ENCODE data around the gene UPK1A.

UPK1A gene

DNA sequence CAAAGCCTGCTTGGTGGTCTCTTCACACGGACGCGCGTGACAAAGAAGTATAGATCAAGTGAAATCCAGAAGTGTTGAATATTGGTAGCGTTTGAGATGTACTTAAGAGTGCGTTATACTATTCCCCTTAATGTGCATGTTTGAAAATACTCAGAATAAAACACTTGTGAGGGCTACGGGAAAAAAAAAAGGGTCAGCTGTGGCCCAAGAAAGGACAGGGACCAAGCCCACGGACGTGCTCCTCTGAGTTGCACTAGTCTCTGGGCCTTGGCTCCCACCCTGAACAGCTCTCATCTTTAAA, 38.1 kb upstream of the UPK1A start:
- no peak for DNase-seq (ENCODE audit: extremely low spot score)
- CTCF ChIA-PET: interaction anchor here (0.7 kb wide), 1 partner anchor 64 kb away, joined by 9 read pairs; no protein-coding TSS in a partner anchor
- TF ChIP-seq L3MBTL2 (conservative IDR thresholded peaks at IDR 0.05): no peak
- TF ChIP-seq FOXM1 (IDR thresholded peaks at IDR 0.05; ENCODE audit: borderline replicate concordance): no peak
- TF ChIP-seq TARDBP (IDR thresholded peaks at IDR 0.05): no peak
- no peak for TF ChIP-seq ELF4 (IDR thresholded peaks at IDR 0.05)
- TF ChIP-seq PKNOX1 (IDR thresholded peaks at IDR 0.05): no peak
- TF ChIP-seq SP1 (IDR thresholded peaks at IDR 0.05): no peak
- TF ChIP-seq SUZ12 (IDR thresholded peaks at IDR 0.05): no peak
- TF ChIP-seq FOXK2 (IDR thresholded peaks at IDR 0.05): no peak
- TF ChIP-seq ARNT (IDR thresholded peaks at IDR 0.05): no peak
- TF ChIP-seq BHLHE40 (IDR thresholded peaks at IDR 0.05; ENCODE audit: borderline replicate concordance): no peak
- no peak for TF ChIP-seq HDGF (IDR thresholded peaks at IDR 0.05; ENCODE audit: borderline replicate concordance)
- no peak for TF ChIP-seq ZNF384 (IDR thresholded peaks at IDR 0.05)
- TF ChIP-seq FOXA1 (IDR thresholded peaks at IDR 0.05): no peak
- no peak for TF ChIP-seq CTBP1 (IDR thresholded peaks at IDR 0.05; ENCODE audit: borderline replicate concordance)
- no peak for TF ChIP-seq NFRKB (IDR thresholded peaks at IDR 0.05)
- TF ChIP-seq LEF1 (IDR thresholded peaks at IDR 0.05; ENCODE audit: borderline replicate concordance): no peak
- POLR2A ChIA-PET: interaction anchor here (0.6 to 1.0 kb wide), 4 partner anchors 10 to 118 kb away, joined by 3 to 5 read pairs (median 3); partner anchors contain the start of gene COX6B1

DNA sequence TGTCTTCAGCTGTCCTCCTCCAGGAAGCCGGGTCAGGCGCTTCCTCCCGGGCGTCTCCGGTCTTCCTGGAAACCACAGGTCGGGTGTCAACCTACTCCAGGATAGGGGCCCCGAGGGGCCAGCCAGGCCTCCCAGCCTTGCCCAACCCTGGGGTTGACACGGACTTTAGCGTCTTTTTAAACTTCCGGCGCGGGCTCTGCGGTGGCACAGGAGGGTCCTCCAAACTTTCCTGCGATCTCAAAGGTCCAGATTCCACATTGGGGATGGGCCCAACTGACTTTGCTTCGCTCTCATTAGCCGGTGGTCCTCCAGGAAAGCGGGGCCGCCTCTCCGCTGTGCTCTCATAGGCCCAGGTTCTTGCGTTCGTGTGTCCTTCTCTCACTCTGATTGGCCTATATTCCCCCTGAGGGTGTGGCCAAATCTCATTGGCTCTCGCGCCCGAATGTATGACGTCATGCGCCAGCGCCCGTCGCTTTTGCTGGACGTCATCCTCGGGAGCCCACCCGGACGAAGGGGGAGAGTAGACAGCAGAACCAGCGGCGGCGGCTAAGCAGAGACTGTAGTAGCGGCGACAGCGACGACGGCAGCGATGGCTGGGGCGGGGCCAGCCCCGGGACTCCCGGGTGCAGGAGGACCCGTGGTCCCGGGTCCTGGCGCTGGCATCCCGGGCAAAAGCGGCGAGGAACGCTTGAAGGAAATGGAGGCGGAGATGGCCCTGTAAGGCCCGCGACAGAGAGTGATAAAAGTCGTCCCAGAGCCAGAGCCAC, 37.6 kb upstream of the UPK1A start, which contains the start of gene RBM42:
Gene RBM42, plus strand, starts transcription at position 472 of the 767 bp plus-strand sequence. Its CDS starts 118 bp downstream, at position 590.
- ChIA-PET CTCF (interaction anchor here (0.7 kb wide), 1 partner anchor 64 kb away, joined by 9 read pairs; no protein-coding TSS in a partner anchor), POLR2A (interaction anchor here (0.6 to 1.0 kb wide), 5 partner anchors 9 to 118 kb away, joined by 3 to 5 read pairs (median 3); partner anchors contain the start of gene COX6B1)
- TF ChIP-seq FOXM1 (IDR thresholded peaks at IDR 0.05; ENCODE audit: borderline replicate concordance) (no peak), ZNF384 (IDR thresholded peaks at IDR 0.05) (no peak), CTBP1 (IDR thresholded peaks at IDR 0.05; ENCODE audit: borderline replicate concordance) (no peak), SUZ12 (IDR thresholded peaks at IDR 0.05) (no peak), LEF1 (IDR thresholded peaks at IDR 0.05; ENCODE audit: borderline replicate concordance) (no peak; the same call in 1 of the 2 replicates), HDGF (IDR thresholded peaks at IDR 0.05; ENCODE audit: borderline replicate concordance) (no peak), FOXA1 (IDR thresholded peaks at IDR 0.05) (no peak), NFRKB (IDR thresholded peaks at IDR 0.05) (no peak), TARDBP (IDR thresholded peaks at IDR 0.05) (no peak), ARNT (IDR thresholded peaks at IDR 0.05) (no peak), L3MBTL2 (conservative IDR thresholded peaks at IDR 0.05) (no peak), ELF4 (IDR thresholded peaks at IDR 0.05) (peak; percentile 32; the same call in 1 of the 2 replicates), BHLHE40 (IDR thresholded peaks at IDR 0.05; ENCODE audit: borderline replicate concordance) (no peak), SP1 (IDR thresholded peaks at IDR 0.05) (peak; percentile 62; the same call in 1 of the 2 replicates), PKNOX1 (IDR thresholded peaks at IDR 0.05) (peak; percentile 57), FOXK2 (IDR thresholded peaks at IDR 0.05) (no peak)
- DNase-seq (ENCODE audit: extremely low spot score): peak; percentile 99

DNA sequence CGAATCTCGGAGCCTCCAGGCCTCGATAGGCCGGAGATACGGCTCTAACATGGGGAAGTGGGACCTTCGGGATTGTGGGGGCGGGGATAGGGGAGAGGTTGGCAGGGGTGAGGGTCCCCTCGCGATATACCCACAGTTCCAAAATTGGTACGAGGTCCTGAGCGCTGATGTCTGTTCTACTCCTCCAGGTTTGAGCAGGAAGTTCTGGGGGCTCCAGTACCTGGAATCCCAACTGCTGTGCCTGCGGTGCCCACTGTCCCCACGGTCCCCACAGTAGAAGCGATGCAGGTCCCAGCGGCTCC, 37.0 kb upstream of the UPK1A start:
- CTCF ChIA-PET: no interaction called here
- POLR2A ChIA-PET: interaction anchor here (1.0 kb wide), 1 partner anchor 19 kb away, joined by 4 read pairs; the partner anchor contains the start of gene COX6B1
- no peak for DNase-seq (ENCODE audit: extremely low spot score)
- TF ChIP-seq BHLHE40 (IDR thresholded peaks at IDR 0.05; ENCODE audit: borderline replicate concordance) (no peak), ZNF384 (IDR thresholded peaks at IDR 0.05) (no peak), LEF1 (IDR thresholded peaks at IDR 0.05; ENCODE audit: borderline replicate concordance) (no peak), FOXK2 (IDR thresholded peaks at IDR 0.05) (no peak), SP1 (IDR thresholded peaks at IDR 0.05) (no peak), FOXM1 (IDR thresholded peaks at IDR 0.05; ENCODE audit: borderline replicate concordance) (no peak), NFRKB (IDR thresholded peaks at IDR 0.05) (no peak), HDGF (IDR thresholded peaks at IDR 0.05; ENCODE audit: borderline replicate concordance) (no peak), FOXA1 (IDR thresholded peaks at IDR 0.05) (no peak), ARNT (IDR thresholded peaks at IDR 0.05) (no peak), TARDBP (IDR thresholded peaks at IDR 0.05) (no peak), PKNOX1 (IDR thresholded peaks at IDR 0.05) (no peak), ELF4 (IDR thresholded peaks at IDR 0.05) (no peak), CTBP1 (IDR thresholded peaks at IDR 0.05; ENCODE audit: borderline replicate concordance) (no peak), L3MBTL2 (conservative IDR thresholded peaks at IDR 0.05) (no peak), SUZ12 (IDR thresholded peaks at IDR 0.05) (no peak)

DNA sequence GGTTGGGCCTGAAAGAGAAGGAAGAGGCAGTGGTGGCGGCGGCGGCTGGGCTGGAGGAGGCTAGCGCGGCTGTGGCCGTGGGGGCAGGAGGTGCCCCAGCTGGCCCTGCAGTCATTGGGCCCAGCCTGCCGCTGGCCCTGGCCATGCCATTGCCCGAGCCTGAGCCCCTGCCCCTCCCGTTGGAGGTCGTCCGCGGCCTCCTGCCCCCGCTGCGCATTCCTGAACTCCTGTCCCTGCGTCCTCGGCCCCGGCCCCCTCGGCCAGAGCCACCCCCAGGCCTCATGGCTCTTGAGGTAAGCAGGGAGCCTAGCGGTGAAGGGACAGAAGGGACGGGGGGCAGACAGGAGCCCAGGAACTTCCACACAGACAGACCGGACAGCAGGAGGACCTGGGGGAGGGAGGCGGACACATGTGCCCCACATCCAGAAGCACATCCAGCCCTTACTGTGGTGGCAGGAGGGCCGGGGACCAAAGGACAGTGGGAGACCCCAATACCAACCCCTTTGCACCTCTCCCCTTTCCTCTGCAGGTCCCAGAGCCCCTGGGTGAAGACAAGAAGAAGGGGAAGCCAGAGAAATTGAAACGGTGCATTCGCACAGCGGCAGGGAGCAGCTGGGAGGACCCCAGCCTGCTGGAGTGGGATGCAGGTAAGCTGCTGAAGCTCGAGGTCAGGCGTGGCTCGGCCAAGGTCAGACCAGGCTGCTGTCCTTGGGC, 32.4 kb upstream of the UPK1A start:
- no peak for DNase-seq (ENCODE audit: extremely low spot score)
- ChIA-PET CTCF (no interaction called here), POLR2A (no interaction called here)
- no peak for TF ChIP-seq TARDBP (IDR thresholded peaks at IDR 0.05)
- no peak for TF ChIP-seq CTBP1 (IDR thresholded peaks at IDR 0.05; ENCODE audit: borderline replicate concordance)
- no peak for TF ChIP-seq ELF4 (IDR thresholded peaks at IDR 0.05)
- TF ChIP-seq ARNT (IDR thresholded peaks at IDR 0.05): no peak
- no peak for TF ChIP-seq NFRKB (IDR thresholded peaks at IDR 0.05)
- no peak for TF ChIP-seq BHLHE40 (IDR thresholded peaks at IDR 0.05; ENCODE audit: borderline replicate concordance)
- TF ChIP-seq HDGF (IDR thresholded peaks at IDR 0.05; ENCODE audit: borderline replicate concordance): no peak
- TF ChIP-seq FOXK2 (IDR thresholded peaks at IDR 0.05): no peak
- no peak for TF ChIP-seq PKNOX1 (IDR thresholded peaks at IDR 0.05)
- TF ChIP-seq FOXA1 (IDR thresholded peaks at IDR 0.05): no peak
- no peak for TF ChIP-seq SUZ12 (IDR thresholded peaks at IDR 0.05)
- no peak for TF ChIP-seq LEF1 (IDR thresholded peaks at IDR 0.05; ENCODE audit: borderline replicate concordance)
- TF ChIP-seq L3MBTL2 (conservative IDR thresholded peaks at IDR 0.05): no peak
- TF ChIP-seq SP1 (IDR thresholded peaks at IDR 0.05): no peak
- no peak for TF ChIP-seq FOXM1 (IDR thresholded peaks at IDR 0.05; ENCODE audit: borderline replicate concordance)
